Measurements from ENCODE around the gene ARL3. TPM values are rescaled to one million over a fixed set of nuclear protein-coding genes. Genes with fewer than 3 reads are reported as not detected.

Gene ARL3
- total RNA-seq, 1 experiment from 2014 or later, result 13.3 TPM

- ChIA-PET POLR2A (no interaction called here), RAD21 (ENCODE audit: low non-redundant PET in 1 of 2, low total read pairs in 2 of 2, uncharacterized antibody in 2 of 2, unreplicated experiment in 2 of 2) (no interaction called here), CTCF (interaction anchor here (1.0 kb wide), 1 partner anchor 10 kb away, joined by 3 read pairs; no protein-coding TSS in a partner anchor)
- peaks cover 60 to 87% of the 10 kb centered on the region in 2 experiments for H3K4me1 ChIP-seq (ENCODE audit: control insufficient read depth in 1 of 2, insufficient read depth in 2 of 2, low read length in 2 of 2)
- no peak overlapping the region for H3K27ac ChIP-seq (ENCODE audit: low read depth, low read length)
- H4K20me1 ChIP-seq (ENCODE audit: insufficient read depth), result no peaks in the 10 kb centered on the region
- no peak for TF ChIP-seq CTCF (IDR thresholded peaks at IDR 0.05 in 2 of 3, conservative IDR thresholded peaks at IDR 0.05 in 1 of 3; ENCODE audit: borderline replicate concordance in 1 of 3, insufficient read depth in 1 of 3, low read depth in 2 of 3, low read length in 2 of 3)
- TF ChIP-seq EGR1 (IDR thresholded peaks at IDR 0.05; ENCODE audit: low read depth), result no peak
- no peak for TF ChIP-seq JUND (IDR thresholded peaks at IDR 0.05)
- no peaks in the 10 kb centered on the region for H3K36me3 ChIP-seq (ENCODE audit: control insufficient read depth in 1 of 2, insufficient read depth in 2 of 2, low read length in 2 of 2)
- intact Hi-C loops (cut with micrococcal nuclease), result no loop called here
- H3K9me2 ChIP-seq (ENCODE audit: insufficient read depth), result no peaks in the 10 kb centered on the region
- BruUV-seq (replicated peaks), result no TSS peak
- no peaks in the 10 kb centered on the region for H3K9me3 ChIP-seq (ENCODE audit: control insufficient read depth in 1 of 2, insufficient read depth in 1 of 2, low read depth in 1 of 2, low read length in 2 of 2)
- no peaks in the 10 kb centered on the region for H3K27me3 ChIP-seq (ENCODE audit: insufficient read depth, low read length)
- DNase-seq (ENCODE audit: low read depth, low spot score) (no peak), ATAC-seq (no peak)
- H3K9ac ChIP-seq (ENCODE audit: low read length), result peak overlapping the region; percentile 27; the same call in 1 of the 2 replicates
- no peak overlapping the region for H3K4me3 ChIP-seq (replicated peaks in 1 of 2; ENCODE audit: low read depth in 1 of 2, low read length in 2 of 2)
- peak overlapping the region; percentile 61 for H3K4me2 ChIP-seq (ENCODE audit: low read length)
- H2AFZ ChIP-seq (ENCODE audit: low read depth, low read length, poor library complexity, severe bottlenecking), result no peak overlapping the region
- no peaks in the 10 kb centered on the region for H3K79me2 ChIP-seq (ENCODE audit: insufficient read depth, low read length)
Measured at GRCh38 chr10:102632394-102633111, 81.6 kb downstream of the ARL3 start.

- Histone ChIP-seq H3K9ac (ENCODE audit: low read length) (no peak overlapping the region), H3K4me3 (replicated peaks in 1 of 2; ENCODE audit: low read depth in 1 of 2, low read length in 2 of 2) (no peak overlapping the region), H3K9me2 (ENCODE audit: insufficient read depth) (no peaks in the 10 kb centered on the region), H3K36me3 (ENCODE audit: control insufficient read depth in 1 of 2, insufficient read depth in 2 of 2, low read length in 2 of 2) (no peaks in the 10 kb centered on the region), H3K79me2 (ENCODE audit: insufficient read depth, low read length) (no peaks in the 10 kb centered on the region), H3K9me3 (ENCODE audit: control insufficient read depth in 1 of 2, insufficient read depth in 1 of 2, low read depth in 1 of 2, low read length in 2 of 2) (no peaks in the 10 kb centered on the region), H3K27me3 (ENCODE audit: insufficient read depth, low read length) (no peaks in the 10 kb centered on the region), H3K4me1 (ENCODE audit: control insufficient read depth in 1 of 2, insufficient read depth in 2 of 2, low read length in 2 of 2) (peaks cover 68 to 95% of the 10 kb centered on the region in 2 experiments), H4K20me1 (ENCODE audit: insufficient read depth) (no peaks in the 10 kb centered on the region), H3K27ac (ENCODE audit: low read depth, low read length) (no peak overlapping the region), H2AFZ (ENCODE audit: low read depth, low read length, poor library complexity, severe bottlenecking) (no peak overlapping the region), H3K4me2 (ENCODE audit: low read length) (no peak overlapping the region)
- RAD21 ChIA-PET (ENCODE audit: low non-redundant PET in 1 of 2, low total read pairs in 2 of 2, uncharacterized antibody in 2 of 2, unreplicated experiment in 2 of 2), result no interaction called here
- no TSS peak for BruUV-seq (replicated peaks)
- POLR2A ChIA-PET, result no interaction called here
- CTCF ChIA-PET, result interaction anchor here (1.0 kb wide), 1 partner anchor 11 kb away, joined by 3 read pairs; no protein-coding TSS in a partner anchor
- no peak for DNase-seq (ENCODE audit: low read depth, low spot score)
- ATAC-seq, result no peak
- intact Hi-C loops (cut with micrococcal nuclease), result no loop called here
- TF ChIP-seq CBX3 (IDR thresholded peaks at IDR 0.05; ENCODE audit: low read depth), result no peak
- no peak for TF ChIP-seq ZFX (IDR thresholded peaks at IDR 0.05)
- TF ChIP-seq CEBPB (IDR thresholded peaks at IDR 0.05; ENCODE audit: low read depth), result no peak
- no peak for TF ChIP-seq YY1 (IDR thresholded peaks at IDR 0.05; ENCODE audit: extremely low read depth, insufficient replicate concordance, low read depth, low read length)
- no peak for TF ChIP-seq EZH2 (IDR thresholded peaks at IDR 0.05)
- no peak for TF ChIP-seq SP1 (IDR thresholded peaks at IDR 0.05; ENCODE audit: low read depth)
- TF ChIP-seq SIN3A (IDR thresholded peaks at IDR 0.05; ENCODE audit: low read depth), result no peak
- TF ChIP-seq TCF7L2 (IDR thresholded peaks at IDR 0.05; ENCODE audit: borderline replicate concordance, extremely low read depth, insufficient read depth, insufficient read length), result no peak
- no peak for TF ChIP-seq ZBTB33 (IDR thresholded peaks at IDR 0.05; ENCODE audit: extremely low read depth, insufficient replicate concordance, low read length)
- no peak for TF ChIP-seq RAD21 (IDR thresholded peaks at IDR 0.05; ENCODE audit: low read depth)
- TF ChIP-seq FOSL1 (IDR thresholded peaks at IDR 0.05; ENCODE audit: low read depth), result no peak
- no peak for TF ChIP-seq JUND (IDR thresholded peaks at IDR 0.05)
Measured at GRCh38 chr10:102631525-102632393, 82.4 kb downstream of the ARL3 start.

Data from HCT116 (cell line).